ENCODE results near the gene LBH.

LBH gene

GRCh38 chr2:30231212-30231995 lies at the start of gene LBH:
TSS of gene LBH (plus strand) at chr2:30231534. CDS start at chr2:30231739, 205 bp downstream.
- DNase-seq (ENCODE audit: low read depth), result no peak

GRCh38 chr2:30184035-30184434 lies 47.3 kb upstream of the LBH start:
- DNase-seq (ENCODE audit: low read depth), result no peak

GRCh38 chr2:30185178-30185577 lies 46.2 kb upstream of the LBH start:
- DNase-seq (ENCODE audit: low read depth), result no peak

GRCh38 chr2:30188292-30188691 lies 43.0 kb upstream of the LBH start:
- DNase-seq (ENCODE audit: low read depth), result no peak

GRCh38 chr2:30190637-30191036 lies 40.7 kb upstream of the LBH start:
- DNase-seq (ENCODE audit: low read depth), result no peak

- no peak for DNase-seq (ENCODE audit: low read depth)
Measured at GRCh38 chr2:30191107-30191506, 40.2 kb upstream of the LBH start.

GRCh38 chr2:30191819-30192271 lies 39.5 kb upstream of the LBH start:
- no peak for DNase-seq (ENCODE audit: low read depth)

- no peak for DNase-seq (ENCODE audit: low read depth)
Measured at GRCh38 chr2:30192314-30192713, 39.0 kb upstream of the LBH start.

- DNase-seq (ENCODE audit: low read depth), result no peak
Measured at GRCh38 chr2:30193104-30193681, 38.1 kb upstream of the LBH start.

- no peak for DNase-seq (ENCODE audit: low read depth)
Measured at GRCh38 chr2:30194421-30194820, 36.9 kb upstream of the LBH start.

GRCh38 chr2:30195016-30195415 lies 36.3 kb upstream of the LBH start:
- DNase-seq (ENCODE audit: low read depth), result no peak

- no peak for DNase-seq (ENCODE audit: low read depth)
Measured at GRCh38 chr2:30197570-30198192, 33.7 kb upstream of the LBH start.

GRCh38 chr2:30201990-30202389 lies 29.3 kb upstream of the LBH start:
- no peak for DNase-seq (ENCODE audit: low read depth)

- no peak for DNase-seq (ENCODE audit: low read depth)
Measured at GRCh38 chr2:30203156-30203555, 28.2 kb upstream of the LBH start.

- DNase-seq (ENCODE audit: low read depth), result no peak
Measured at GRCh38 chr2:30204281-30204680, 27.1 kb upstream of the LBH start.

- DNase-seq (ENCODE audit: low read depth), result no peak
Measured at GRCh38 chr2:30205456-30205855, 25.9 kb upstream of the LBH start.

- DNase-seq (ENCODE audit: low read depth), result no peak
Measured at GRCh38 chr2:30206461-30207430, 24.6 kb upstream of the LBH start.

GRCh38 chr2:30208453-30208852 lies 22.9 kb upstream of the LBH start:
- DNase-seq (ENCODE audit: low read depth), result no peak

- no peak for DNase-seq (ENCODE audit: low read depth)
Measured at GRCh38 chr2:30209227-30209626, 22.1 kb upstream of the LBH start.

GRCh38 chr2:30213326-30213725 lies 18.0 kb upstream of the LBH start:
- no peak for DNase-seq (ENCODE audit: low read depth)

- no peak for DNase-seq (ENCODE audit: low read depth)
Measured at GRCh38 chr2:30213907-30214463, 17.3 kb upstream of the LBH start.

GRCh38 chr2:30216157-30216556 lies 15.2 kb upstream of the LBH start:
- no peak for DNase-seq (ENCODE audit: low read depth)

Measured in non-pigmented ciliary epithelial cell (primary cell).